Measurements from ENCODE around the gene GNAL. TPM values are rescaled to one million over a fixed set of nuclear protein-coding genes. Genes with fewer than 3 reads are reported as not detected.
"Not testable (repeated sequence)": the region's sequence is repeated elsewhere in the genome, so short reads cannot be mapped to it uniquely, and the experiment has no call there.

Gene GNAL
- total RNA-seq, 3 donors from 2014 or later (not counting 1 experiment from before 2014, with no cell fraction given), result 10.9 to 15.0 (median 12.6) TPM

GRCh38 chr18:11713756-11714155 is 24.7 kb downstream of the GNAL start:
- no peak for ATAC-seq
- DNase-seq, result no peak
- TF ChIP-seq CTCF (IDR thresholded peaks at IDR 0.05), result no peak
- 82% methylated on average over 6 of the region's 6 CpGs for WGBS (ENCODE audit: insufficient coverage)
- H3K4me3 ChIP-seq (ENCODE audit: low read length), result no peak overlapping the region
- no peaks in the 10 kb centered on the region for H3K9me3 Mint-ChIP-seq
- H3K4me1 ChIP-seq (ENCODE audit: control insufficient read depth, insufficient read depth, low read length), result no peaks in the 10 kb centered on the region
- H3K36me3 ChIP-seq (ENCODE audit: control insufficient read depth, insufficient read depth, low read length), result no peaks in the 10 kb centered on the region
- H3K9me3 ChIP-seq (ENCODE audit: control insufficient read depth, insufficient read depth, low read length), result no peaks in the 10 kb centered on the region
- H3K36me3 Mint-ChIP-seq, result no peaks in the 10 kb centered on the region
- no peak overlapping the region for H3K27ac ChIP-seq (ENCODE audit: low read length)
- H3K27me3 Mint-ChIP-seq (ENCODE audit: low read depth in 2 of 2), result peaks cover 20 to 36% of the 10 kb centered on the region in 2 donors
- no peak overlapping the region for H3K27ac Mint-ChIP-seq
- intact Hi-C loops (cut with micrococcal nuclease), result no loop called here
- H3K4me1 Mint-ChIP-seq, result no peaks in the 10 kb centered on the region
- H3K4me3 Mint-ChIP-seq, result no peak overlapping the region
- peaks cover 2% of the 10 kb centered on the region for H3K27me3 ChIP-seq (ENCODE audit: control insufficient read depth, insufficient read depth, low read length)

- no peak overlapping the region for H3K27ac Mint-ChIP-seq
Observed at GRCh38 chr18:11714244-11714918, 25.3 kb downstream of the GNAL start.

GRCh38 chr18:11716767-11717315 is 27.8 kb downstream of the GNAL start:
- peaks cover 12 to 26% of the 10 kb centered on the region in 2 donors for H3K27me3 Mint-ChIP-seq (ENCODE audit: low read depth in 2 of 2)
- intact Hi-C loops (cut with micrococcal nuclease); H3K4me1 ChIP-seq (ENCODE audit: control insufficient read depth, insufficient read depth, low read length); ATAC-seq; H3K36me3 Mint-ChIP-seq; H3K4me3 Mint-ChIP-seq; H3K27ac Mint-ChIP-seq; DNase-seq; H3K4me3 ChIP-seq (ENCODE audit: low read length); H3K27me3 ChIP-seq (ENCODE audit: control insufficient read depth, insufficient read depth, low read length); H3K9me3 Mint-ChIP-seq; H3K4me1 Mint-ChIP-seq; H3K27ac ChIP-seq (ENCODE audit: low read length); H3K9me3 ChIP-seq (ENCODE audit: control insufficient read depth, insufficient read depth, low read length); H3K36me3 ChIP-seq (ENCODE audit: control insufficient read depth, insufficient read depth, low read length): not testable (repeated sequence)
- WGBS (ENCODE audit: insufficient coverage), result 94% methylated on average over 24 of the region's 24 CpGs

More at GRCh38 chr18:11714244-11714918, 25.3 kb downstream of the GNAL start:
- no peak for TF ChIP-seq CTCF (IDR thresholded peaks at IDR 0.05)
- Mint-ChIP-seq H3K4me3 (no peak overlapping the region), H3K4me1 (no peaks in the 10 kb centered on the region), H3K27me3 (ENCODE audit: low read depth in 2 of 2) (peaks cover 20 to 36% of the 10 kb centered on the region in 2 donors), H3K9me3 (no peaks in the 10 kb centered on the region), H3K36me3 (no peaks in the 10 kb centered on the region)
- intact Hi-C loops (cut with micrococcal nuclease), result no loop called here
- Histone ChIP-seq H3K36me3 (ENCODE audit: control insufficient read depth, insufficient read depth, low read length) (no peaks in the 10 kb centered on the region), H3K27me3 (ENCODE audit: control insufficient read depth, insufficient read depth, low read length) (peaks cover 2% of the 10 kb centered on the region), H3K4me3 (ENCODE audit: low read length) (no peak overlapping the region), H3K9me3 (ENCODE audit: control insufficient read depth, insufficient read depth, low read length) (no peaks in the 10 kb centered on the region), H3K27ac (ENCODE audit: low read length) (no peak overlapping the region), H3K4me1 (ENCODE audit: control insufficient read depth, insufficient read depth, low read length) (no peaks in the 10 kb centered on the region)
- WGBS (ENCODE audit: insufficient coverage), result 90% methylated on average over 7 of the region's 7 CpGs
- DNase-seq (no peak), ATAC-seq (no peak)

- Histone ChIP-seq H3K4me3 (ENCODE audit: low read length) (no peak overlapping the region), H3K9me3 (ENCODE audit: control insufficient read depth, insufficient read depth, low read length) (no peaks in the 10 kb centered on the region), H3K27ac (ENCODE audit: low read length) (no peak overlapping the region), H3K4me1 (ENCODE audit: control insufficient read depth, insufficient read depth, low read length) (no peaks in the 10 kb centered on the region), H3K27me3 (ENCODE audit: control insufficient read depth, insufficient read depth, low read length) (no peaks in the 10 kb centered on the region), H3K36me3 (ENCODE audit: control insufficient read depth, insufficient read depth, low read length) (no peaks in the 10 kb centered on the region)
- H3K27me3 Mint-ChIP-seq (ENCODE audit: low read depth in 2 of 2), result peaks cover 11 to 18% of the 10 kb centered on the region in 2 donors
- H3K4me3 Mint-ChIP-seq, result no peak overlapping the region
- WGBS (ENCODE audit: insufficient coverage), result no CpG with 5 or more reads among the region's 2 CpGs
- DNase-seq (no peak), ATAC-seq (no peak)
- H3K27ac Mint-ChIP-seq, result no peak overlapping the region
- no peaks in the 10 kb centered on the region for H3K9me3 Mint-ChIP-seq
- intact Hi-C loops (cut with micrococcal nuclease), result no loop called here
- no peak for TF ChIP-seq CTCF (IDR thresholded peaks at IDR 0.05)
- H3K36me3 Mint-ChIP-seq, result no peaks in the 10 kb centered on the region
- no peaks in the 10 kb centered on the region for H3K4me1 Mint-ChIP-seq
Observed at GRCh38 chr18:11719050-11719449, 30.0 kb downstream of the GNAL start.

Measured in natural killer cell (primary cell).